Putamen (tissue), 1 donor: ENCODE results near the gene EDNRB.
A peak's percentile ranks its signal among the peaks of the same experiment; 100 is the strongest.
"Not testable (repeated sequence)": the region's sequence is repeated elsewhere in the genome, so short reads cannot be mapped to it uniquely, and the experiment has no call there.

Experiments
- DNase-seq: peaks from one replicate; pipeline ENCODE4 v3.0.0-alpha.2; 2016; ENCODE audit warnings: low spot score

The EDNRB gene

DNA sequence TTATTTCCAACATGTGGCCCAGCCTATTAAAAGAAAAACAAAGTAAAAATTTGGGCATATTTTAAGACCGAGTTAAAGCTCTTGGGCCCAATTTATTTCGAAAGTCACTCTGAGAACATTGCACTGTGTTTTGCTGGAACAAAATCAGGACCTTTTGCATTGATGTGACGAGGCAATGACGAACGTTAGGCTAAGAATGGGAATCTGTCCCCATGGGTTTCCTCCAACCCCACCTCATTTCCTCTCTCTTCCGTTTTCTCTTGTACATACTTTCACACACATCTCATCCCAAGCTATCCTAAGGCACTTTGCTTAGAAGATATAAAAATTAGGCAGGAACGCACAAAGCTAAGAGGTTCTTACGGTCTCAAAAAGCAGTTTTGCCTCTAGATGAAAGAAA, 22.1 kb downstream of the EDNRB start:
- no peak for DNase-seq

DNA sequence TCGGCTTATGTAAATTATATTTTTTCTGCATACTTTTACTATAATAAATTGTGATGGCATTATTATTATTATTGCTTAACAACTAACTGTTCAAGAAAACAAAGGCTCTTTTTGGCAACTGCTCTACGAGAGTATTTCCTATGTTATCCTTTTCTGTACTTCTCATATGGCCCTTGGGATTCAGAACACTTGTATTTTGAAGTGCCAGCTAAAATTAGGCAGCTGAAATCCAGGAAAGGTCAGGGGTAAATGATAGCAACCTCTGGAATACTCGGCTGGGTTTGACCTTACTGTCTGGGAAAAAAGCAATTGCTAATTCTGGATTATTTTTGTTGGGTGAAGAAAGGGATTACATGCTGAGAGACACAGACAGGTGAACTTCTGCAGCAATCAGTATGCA, 23.9 kb downstream of the EDNRB start:
- no peak for DNase-seq

DNA sequence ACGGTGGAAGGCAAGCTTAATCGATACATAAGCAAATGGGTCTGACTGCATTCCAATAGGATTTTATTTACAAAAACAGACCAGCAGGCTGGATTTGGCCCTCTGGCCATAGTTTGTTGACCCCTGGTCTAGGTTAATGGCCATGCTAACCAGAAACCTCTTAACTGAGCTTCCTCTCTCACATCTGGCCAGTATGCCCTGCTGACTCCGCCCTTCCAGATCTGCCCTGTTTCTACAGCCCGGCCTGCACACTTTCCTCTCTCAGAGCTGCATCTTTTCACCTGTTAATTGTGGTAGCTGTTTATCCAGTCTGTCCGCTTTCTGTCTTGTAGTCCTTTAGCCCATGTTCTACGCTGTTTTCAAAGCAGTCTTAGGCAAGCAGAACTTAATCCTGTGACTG, 25.6 kb downstream of the EDNRB start:
- DNase-seq, result no peak

DNA sequence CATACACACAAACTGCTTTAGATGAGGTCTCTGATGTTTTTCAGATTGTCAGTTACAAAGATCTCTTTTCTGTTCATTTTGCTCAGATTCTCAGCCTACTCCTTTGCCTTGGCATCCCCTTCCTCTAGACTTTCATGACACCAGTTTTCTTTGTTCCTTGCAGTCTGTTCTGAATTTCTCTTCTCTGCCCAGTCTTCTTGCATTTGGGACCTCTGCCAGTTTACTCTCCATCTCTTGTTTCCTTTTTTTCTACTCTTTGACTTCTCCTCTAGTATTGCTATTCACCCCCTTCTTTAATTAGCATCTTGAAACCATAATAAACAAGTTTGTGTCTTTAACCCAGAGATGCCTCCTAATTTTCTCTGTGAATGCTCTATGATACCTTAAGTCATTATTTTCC, 26.1 kb downstream of the EDNRB start:
- peak; percentile 29 for DNase-seq

DNA sequence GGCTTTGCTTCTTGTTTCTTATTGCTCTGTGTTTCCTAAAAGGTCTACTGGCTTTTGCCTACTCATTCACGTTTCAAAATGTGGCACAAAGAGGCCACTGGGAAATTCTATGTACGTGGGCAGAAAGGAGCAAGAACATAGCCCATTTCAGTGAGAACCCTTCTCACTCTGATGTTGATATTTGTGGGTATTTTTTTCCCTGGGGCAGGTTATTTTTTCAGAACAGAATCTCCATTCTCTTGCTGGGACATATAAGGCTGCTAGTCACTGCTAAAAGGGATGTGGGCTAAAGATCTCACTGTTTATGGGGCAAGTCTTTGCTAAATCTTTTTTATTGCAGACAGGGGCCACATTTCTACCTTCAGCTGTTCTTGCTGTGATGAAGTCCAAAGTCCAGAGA, 27.1 kb downstream of the EDNRB start:
- DNase-seq, result no peak

DNA sequence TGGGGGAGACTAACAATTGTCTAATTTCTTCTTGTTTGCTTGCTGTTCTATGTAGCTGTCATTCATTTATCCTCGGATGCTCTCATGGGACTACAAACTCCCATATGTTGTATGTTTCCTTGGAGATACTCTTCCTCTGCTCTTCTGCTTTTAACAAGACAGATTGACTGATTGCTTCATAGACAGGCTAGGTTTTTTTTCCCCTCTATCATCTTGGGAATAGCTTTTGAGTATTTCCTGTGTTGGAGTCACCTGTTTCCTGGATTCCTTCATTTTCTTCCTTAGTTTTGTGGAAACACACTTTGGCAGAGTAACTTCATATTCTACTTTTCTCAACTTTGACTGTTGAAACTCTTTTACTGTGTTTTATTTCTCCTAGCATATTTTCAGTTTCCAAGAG, 27.6 kb downstream of the EDNRB start:
- DNase-seq, result no peak

DNA sequence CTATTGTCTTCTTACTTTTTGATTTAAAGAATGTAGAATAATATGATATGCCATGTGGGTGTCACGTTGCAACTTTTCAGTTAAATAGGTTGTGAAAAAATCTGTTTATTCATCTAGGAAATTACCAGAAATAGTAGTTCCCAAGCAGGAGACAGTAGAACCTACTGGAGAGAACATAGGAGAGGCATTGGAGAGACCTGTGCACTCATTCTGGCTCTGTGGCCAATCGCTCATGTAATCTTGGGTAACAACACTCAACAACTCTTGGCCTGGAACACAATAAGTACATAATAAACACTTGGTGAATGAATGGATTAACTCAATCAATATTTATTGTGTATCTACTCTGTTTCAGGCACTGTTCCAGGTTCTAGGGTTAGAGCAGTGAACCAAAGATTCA, 35.3 kb downstream of the EDNRB start:
- DNase-seq, result no peak

DNA sequence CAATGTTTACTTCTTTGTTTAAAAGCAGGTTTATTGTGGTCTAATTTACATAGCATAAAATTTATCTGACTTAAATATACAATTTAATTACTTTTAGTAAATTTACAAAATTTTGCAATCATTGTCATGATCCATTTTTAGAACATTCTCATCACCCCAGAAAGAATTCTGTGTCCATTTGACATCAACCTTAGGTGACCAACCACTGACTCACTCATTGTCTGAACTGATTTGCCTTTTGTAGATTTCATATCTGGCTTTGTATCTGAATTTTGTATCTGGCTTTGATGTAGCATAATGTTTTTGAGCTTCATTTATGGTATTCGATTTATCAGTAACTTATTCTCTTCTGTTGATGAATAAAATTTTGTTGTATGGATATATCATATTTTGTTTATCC, 40.4 kb downstream of the EDNRB start:
- no peak for DNase-seq

DNA sequence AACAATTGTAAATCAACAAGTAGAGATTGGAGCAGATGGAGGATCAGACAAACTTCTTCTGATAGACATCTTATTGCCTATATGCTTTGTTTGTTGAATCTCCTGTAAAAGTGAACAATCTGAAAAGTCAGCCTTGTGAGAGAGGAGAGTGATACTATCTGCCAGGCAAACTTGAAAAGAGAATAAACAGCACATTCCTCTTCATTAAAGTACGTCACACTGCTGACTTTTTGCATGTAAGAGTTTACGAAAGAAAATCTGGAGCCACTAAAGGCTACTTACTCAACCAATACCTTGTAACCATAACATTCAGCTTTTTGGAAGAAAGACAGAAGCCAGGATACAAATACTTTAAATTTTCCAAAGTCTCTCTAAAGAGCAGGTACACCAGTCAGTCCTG, 42.5 kb downstream of the EDNRB start:
- no peak for DNase-seq

DNA sequence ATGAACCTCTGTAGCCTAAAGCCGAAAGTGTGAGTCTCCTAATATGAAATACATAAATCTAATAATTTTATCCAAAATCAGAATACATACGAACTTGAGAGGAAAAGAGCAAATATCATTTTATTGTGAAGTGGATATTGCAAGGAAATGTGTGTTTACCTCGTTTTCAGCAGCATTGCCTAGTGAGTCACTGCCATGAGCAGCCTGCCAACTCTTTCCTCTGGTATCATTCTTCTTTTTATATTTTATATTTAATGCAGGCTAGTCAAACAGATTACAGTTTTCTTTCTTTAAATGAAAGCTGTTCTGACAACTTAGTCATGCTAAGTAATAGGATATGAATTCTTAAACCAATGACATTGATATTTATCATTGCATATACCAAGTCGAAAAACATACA, 44.2 kb downstream of the EDNRB start:
- DNase-seq, result no peak

DNA sequence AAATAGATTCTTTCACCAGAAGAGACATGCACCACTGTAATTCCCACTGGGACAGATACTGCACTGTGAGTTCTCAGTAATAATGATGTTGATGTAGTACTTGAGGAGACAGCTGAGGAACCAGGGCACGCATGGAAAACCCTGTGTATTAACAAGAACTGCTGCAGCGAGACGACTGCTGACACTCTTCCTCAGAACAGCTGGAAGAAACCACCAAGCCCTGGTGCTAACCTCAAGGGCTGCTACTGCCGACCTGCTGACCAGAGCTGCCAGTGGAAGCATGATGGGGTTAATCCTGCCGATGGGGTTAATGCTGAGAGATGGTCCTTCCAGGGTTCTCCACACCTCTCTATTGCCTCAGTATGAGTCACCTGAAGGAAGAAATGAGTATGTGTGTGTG, 45.6 kb downstream of the EDNRB start:
- no peak for DNase-seq

DNA sequence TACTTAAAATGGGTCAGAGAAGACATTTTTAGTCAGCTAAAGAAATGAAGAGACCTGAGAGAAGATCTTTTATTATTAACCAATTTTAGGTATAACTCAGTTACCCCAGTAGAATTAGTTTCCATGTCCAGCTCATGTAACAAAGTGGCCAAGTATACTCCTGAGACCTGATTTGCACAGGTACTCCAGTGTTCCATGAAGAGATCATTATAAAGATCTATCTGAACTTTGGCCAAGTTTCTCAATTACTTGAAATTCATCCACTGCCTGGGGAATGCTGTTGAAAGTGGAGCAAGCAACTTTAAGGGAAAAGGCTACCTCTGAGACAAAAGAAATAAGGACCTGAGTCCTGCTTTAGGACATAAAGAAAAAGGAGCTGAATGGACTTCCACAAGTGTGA, 47.0 kb downstream of the EDNRB start:
- no peak for DNase-seq

DNA sequence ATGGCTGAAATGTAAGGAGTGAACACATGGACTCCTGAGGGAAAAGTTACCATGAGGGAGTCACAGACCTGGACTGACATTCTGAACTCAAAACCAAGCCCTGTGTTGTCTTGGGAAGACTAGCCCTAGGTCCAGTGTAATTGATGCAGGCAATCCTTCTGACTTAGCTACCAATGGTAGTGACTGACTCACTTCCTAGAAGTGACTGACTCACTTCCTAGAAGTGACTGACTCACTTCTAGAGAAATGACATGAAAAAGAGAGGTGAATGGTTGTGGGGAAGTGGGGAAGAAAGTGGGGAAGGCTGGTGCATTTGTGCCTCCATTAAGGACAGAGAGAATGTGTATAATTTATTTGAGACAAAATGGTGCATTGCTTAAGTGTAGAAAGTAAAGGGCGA, 49.9 kb downstream of the EDNRB start:
- DNase-seq, result no peak

DNA sequence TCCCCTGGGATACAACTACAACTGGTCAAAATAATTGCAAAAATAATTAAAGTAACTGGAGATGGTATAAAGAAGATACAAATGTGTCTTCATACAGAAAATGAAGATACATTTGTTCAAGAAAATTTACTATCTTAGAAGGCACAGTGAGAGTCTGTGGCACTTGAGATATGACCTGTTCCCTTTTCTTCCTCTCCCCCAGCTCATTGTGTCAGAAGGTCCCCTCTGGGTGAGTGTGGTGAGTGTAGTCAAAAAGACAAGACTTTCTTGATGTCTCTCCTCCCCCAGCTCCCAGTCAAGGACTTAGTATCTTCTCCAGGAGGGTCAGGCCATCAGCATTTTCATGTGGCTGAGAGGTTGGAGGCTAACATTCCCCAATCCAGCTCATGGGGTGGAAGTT, 51.7 kb downstream of the EDNRB start:
- no peak for DNase-seq

DNA sequence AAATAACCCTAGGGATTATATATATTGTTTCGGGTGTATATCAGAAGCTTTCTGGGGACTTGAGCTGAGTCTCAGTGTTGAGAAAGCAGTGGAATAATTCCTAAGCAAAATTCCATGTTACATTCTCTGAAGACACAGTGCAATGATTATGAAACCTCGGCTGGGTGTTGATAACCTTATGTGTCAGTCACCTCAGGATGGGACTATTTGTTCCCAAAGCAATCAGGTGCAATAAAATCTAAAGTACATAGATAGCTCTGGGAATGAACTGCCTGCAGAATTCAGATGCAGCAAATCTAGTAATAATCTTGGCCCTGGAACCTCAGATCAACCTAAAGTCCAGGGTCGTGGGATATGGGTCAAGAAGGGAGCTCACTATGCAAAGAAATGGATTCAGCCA, 53.0 kb downstream of the EDNRB start:
- DNase-seq, result no peak

DNA sequence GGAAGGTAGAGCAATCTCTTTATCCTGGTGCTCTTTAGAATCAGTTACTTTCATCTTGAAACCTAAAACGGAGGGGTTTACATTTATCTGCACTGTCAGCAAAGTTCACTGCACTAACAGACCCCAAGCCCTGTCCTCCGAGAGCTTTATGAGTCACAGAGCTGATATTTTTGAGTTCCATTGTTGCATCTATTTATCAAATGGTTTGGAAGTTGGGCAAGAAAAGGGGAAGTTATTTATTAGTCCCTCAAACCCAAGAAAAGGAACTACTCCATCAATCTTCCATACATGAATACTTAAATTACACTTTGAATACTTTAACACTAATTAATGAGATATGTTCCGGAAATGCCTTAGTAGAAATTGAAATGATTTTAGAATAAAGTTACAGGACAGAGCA, 55.5 kb downstream of the EDNRB start:
- no peak for DNase-seq

DNA sequence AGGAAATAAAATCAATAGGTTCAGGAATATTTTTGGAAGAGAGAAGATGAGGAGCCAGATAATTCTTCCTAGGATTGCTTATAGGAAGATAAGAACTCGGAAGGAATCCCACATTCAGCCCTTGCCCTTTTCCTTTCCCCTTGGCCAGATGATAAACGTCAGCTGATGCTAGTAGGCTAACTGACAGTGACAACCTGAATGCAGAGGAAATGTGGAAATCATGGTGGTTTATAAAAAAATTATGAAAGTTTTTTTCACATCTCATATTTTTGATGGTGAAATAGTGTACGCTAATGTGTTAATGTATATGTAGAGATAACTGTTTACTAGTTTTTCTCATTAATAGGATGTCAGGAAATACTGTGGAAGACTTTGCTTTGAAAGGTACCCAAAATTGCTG, 56.9 kb downstream of the EDNRB start:
- no peak for DNase-seq

DNA sequence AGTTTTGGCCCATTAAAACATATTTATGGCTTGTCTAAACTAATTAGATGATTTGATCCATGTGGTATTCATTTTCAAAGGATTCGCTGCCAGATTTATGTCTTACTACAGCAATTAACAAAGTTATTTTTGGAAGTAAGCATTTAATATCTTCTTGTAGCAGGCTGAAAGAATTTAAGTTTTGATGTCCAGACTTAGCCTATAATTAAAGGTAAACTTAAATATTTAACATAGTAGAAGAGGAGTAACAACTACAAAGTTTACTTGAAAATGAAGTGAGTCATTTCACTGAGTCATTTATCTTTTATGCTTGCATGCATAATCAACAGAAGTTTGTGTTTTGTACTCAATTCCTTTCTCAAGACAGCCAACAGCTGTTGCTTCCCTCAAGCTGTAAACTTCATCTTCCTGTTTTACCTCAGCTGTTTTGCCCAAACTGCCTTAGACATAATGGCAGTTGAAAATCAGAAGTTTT, 58.1 kb downstream of the EDNRB start:
- DNase-seq, result no peak

DNA sequence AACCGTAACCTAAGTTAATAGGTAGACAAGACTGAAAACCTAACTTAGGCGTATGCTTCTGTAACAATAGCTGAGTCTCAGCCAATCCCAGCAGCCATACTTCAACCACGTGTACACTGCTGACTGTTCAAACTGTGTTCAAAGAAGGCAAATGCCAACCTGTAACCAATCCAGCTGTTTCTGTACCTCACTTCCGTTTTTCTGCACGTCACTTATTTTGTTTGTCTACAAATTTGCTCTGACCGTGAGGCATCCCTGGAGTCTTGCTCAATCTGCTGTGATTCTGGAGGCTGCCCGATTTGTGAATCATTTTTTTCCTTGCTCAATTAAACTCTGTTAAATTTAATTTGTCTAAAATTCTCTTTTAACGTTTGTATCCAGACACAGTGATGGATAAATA, 59.2 kb downstream of the EDNRB start:
- DNase-seq, result no peak

DNA sequence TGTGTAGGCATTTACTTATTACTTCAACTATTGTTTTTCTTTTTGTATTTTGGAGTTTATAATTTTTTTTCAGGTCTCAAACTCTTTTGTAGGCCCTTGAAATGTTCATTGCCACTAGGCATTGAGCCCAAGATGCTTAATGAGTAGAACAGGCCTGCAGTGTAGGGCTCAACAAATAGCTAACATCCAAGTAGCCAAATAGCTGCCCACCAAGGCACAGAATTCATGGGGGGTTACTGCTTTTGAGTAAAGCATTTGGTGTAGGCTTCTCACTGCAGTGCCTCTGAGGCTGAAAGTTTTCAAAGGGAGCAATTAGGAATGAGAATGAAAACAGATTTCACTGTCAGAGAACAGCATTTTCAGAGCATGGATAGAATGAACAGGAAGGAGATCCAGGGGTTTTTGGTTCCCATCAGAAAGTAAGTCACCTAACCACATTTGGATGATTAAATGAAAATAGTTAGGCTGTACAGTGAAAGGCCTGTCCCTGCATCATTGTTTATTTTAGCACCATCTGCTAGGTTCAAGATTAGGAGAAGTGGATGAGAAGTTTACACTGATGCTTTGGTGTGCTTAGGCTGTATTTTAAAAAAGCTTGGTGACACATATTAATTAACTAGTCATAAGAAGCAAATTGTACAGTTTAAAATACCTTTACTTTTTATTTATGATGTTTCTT, 61.0 kb downstream of the EDNRB start:
- DNase-seq, result no peak

DNA sequence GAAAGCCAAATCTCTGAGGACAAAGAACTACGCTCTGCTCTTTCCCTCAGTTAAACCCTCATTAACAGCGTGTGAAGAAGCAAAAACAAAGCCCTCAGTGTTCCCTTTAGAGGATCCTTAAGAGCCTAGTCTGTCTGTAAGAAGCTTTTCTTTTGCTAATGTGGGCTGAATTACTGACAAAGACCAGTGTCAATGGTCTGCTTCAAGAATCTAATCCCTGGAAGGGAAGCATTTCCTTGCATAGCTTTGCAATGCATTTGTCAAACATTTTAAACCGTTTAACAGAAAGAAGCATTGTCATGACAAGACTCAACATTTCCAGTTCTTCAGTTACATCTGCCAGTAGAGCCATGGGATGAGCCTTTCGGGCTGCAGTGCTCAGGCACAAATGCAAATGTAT, 64.9 kb downstream of the EDNRB start:
- peak; percentile 61 for DNase-seq

DNA sequence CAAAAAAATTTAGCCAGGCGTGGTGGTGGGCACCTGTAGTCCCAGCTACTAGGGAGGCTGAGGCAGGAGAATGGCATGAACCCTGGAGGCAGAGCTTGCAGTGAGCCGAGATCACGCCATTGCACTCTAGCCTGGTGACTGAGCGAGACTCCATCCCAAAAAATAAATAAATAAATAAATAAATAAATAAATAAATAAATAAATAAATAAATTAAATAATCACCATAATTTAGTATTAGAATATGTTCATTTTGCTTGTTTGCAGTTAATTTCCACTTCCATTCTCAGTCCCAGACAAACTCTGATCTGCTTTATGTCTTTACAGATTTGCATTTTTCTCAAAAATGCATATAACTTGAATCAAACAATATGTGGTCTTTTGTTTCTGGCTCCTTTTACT, 70.6 kb downstream of the EDNRB start:
- DNase-seq, result not testable (repeated sequence)

DNA sequence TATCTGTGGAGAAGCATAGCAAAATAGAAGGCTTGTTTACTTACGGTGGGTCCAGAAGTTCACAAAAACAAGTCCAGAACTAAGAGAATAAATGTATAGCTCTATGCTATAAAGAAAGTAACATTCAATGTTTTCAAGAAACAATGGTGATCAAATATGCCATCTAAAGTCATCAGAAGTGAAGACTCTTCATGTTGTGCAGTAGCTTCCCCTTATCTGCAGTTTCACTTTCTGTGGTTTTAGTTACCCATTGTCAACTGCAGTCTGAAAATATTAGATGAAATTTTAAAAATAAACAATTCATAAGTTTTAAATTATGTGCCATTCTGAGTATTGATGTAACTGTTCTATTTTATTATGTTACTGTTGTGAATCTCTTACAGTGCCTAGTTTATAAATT, 72.5 kb downstream of the EDNRB start:
- no peak for DNase-seq
